Neuronal stem cell (in vitro differentiated cells): ENCODE data around the gene TRUB1. TPM values are rescaled to one million over a fixed set of nuclear protein-coding genes. Genes with fewer than 3 reads are reported as not detected.
"Not testable (repeated sequence)": the region's sequence is repeated elsewhere in the genome, so short reads cannot be mapped to it uniquely, and the experiment has no call there.

Experiments used
- DNase-seq: peaks from one replicate; pipeline ENCODE4 v3.0.0-alpha.2; 2013; ENCODE audit warnings: low spot score
- H2AFZ ChIP-seq: one replicate; pipeline ENCODE4 v1.6.1; 2013; ENCODE audit warnings: mild to moderate bottlenecking, low read length, inconsistent platforms
- H2AK5ac ChIP-seq: 2 replicates; pipeline ENCODE4 v1.6.1; 2013; ENCODE audit warnings: low read depth, mild to moderate bottlenecking, inconsistent platforms, low read length, moderate library complexity, mixed read lengths
- H2BK120ac ChIP-seq: 2 replicates; pipeline ENCODE4 v1.6.1; 2013; ENCODE audit warnings: low read depth, mild to moderate bottlenecking, inconsistent platforms, low read length, moderate library complexity, mixed read lengths
- H2BK12ac ChIP-seq: one replicate; pipeline ENCODE4 v1.6.1; 2013; ENCODE audit warnings: low read length, inconsistent platforms
- H2BK15ac ChIP-seq: 2 replicates; pipeline ENCODE4 v1.6.1; 2013; ENCODE audit warnings: mild to moderate bottlenecking, low read length, inconsistent platforms, mixed read lengths
- H2BK5ac ChIP-seq: one replicate; pipeline ENCODE4 v1.6.1; 2013; ENCODE audit warnings: inconsistent platforms, mild to moderate bottlenecking, low read length, moderate library complexity
- H3K14ac ChIP-seq: one replicate; pipeline ENCODE4 v1.6.1; 2013; ENCODE audit warnings: low read length, inconsistent platforms
- H3K18ac ChIP-seq: 2 replicates; pipeline ENCODE4 v1.6.1; 2013; ENCODE audit warnings: low read length, inconsistent platforms
- H3K23ac ChIP-seq: 2 replicates; pipeline ENCODE4 v1.6.1; 2013; ENCODE audit warnings: low read depth, mild to moderate bottlenecking, mixed read lengths, low read length, inconsistent platforms; ENCODE audit not compliant: poor library complexity
- H3K27ac ChIP-seq: replicated peaks from 3 replicates; pipeline ENCODE4 v1.5.1; 2013; ENCODE audit warnings: low read length, inconsistent platforms
- H3K27me3 ChIP-seq, 3 experiments: 2 replicates each; pipeline ENCODE4 v1.6.1; 2013; ENCODE audit warnings: low read length in 3 of 3, mild to moderate bottlenecking in 2 of 3, inconsistent platforms in 1 of 3, low read depth in 1 of 3, mixed read lengths in 1 of 3, moderate library complexity in 1 of 3; ENCODE audit not compliant: control insufficient read depth in 3 of 3, insufficient read depth in 3 of 3
- H3K36me3 ChIP-seq, 2 donors: replicated peaks in 1 of 2; 2 replicates each; pipeline ENCODE4 v1.6.1; 2013; ENCODE audit warnings: low read length in 2 of 2; ENCODE audit not compliant: control insufficient read depth in 2 of 2, insufficient read depth in 2 of 2
- H3K4ac ChIP-seq: 2 replicates; pipeline ENCODE4 v1.6.1; 2013; ENCODE audit warnings: inconsistent platforms, mild to moderate bottlenecking, low read length, moderate library complexity
- H3K4me1 ChIP-seq, 2 donors: 1 replicate in 1 of 2; 2 replicates in 1 of 2; pipeline ENCODE4 v1.6.1; 2013; ENCODE audit warnings: low read length in 2 of 2, low read depth in 1 of 2; ENCODE audit not compliant: control insufficient read depth in 2 of 2, insufficient read depth in 1 of 2
- H3K4me2 ChIP-seq: one replicate; pipeline ENCODE4 v1.6.1; 2013; ENCODE audit warnings: mild to moderate bottlenecking, low read length, inconsistent platforms; ENCODE audit not compliant: insufficient read depth, poor library complexity, severe bottlenecking
- H3K4me3 ChIP-seq, 2 donors: 2 replicates each; pipeline ENCODE4 v1.5.1; 2013; ENCODE audit warnings: low read length in 2 of 2, mild to moderate bottlenecking in 2 of 2, inconsistent platforms in 1 of 2, moderate library complexity in 1 of 2
- H3K79me1 ChIP-seq: one replicate; pipeline ENCODE4 v1.6.1; 2013; ENCODE audit warnings: low read depth, mild to moderate bottlenecking, inconsistent platforms, low read length, moderate library complexity
- H3K9ac ChIP-seq: one replicate; pipeline ENCODE4 v1.6.1; 2013; ENCODE audit warnings: mild to moderate bottlenecking, low read depth, low read length, inconsistent platforms; ENCODE audit not compliant: poor library complexity
- H3K9me3 ChIP-seq, 2 donors: replicated peaks in 1 of 2; 2 replicates each; pipeline versions ENCODE3 to v1.6.1; 2013; ENCODE audit warnings: low read length in 2 of 2, mild to moderate bottlenecking in 2 of 2, inconsistent platforms in 1 of 2, low read depth in 1 of 2, mixed read lengths in 1 of 2, moderate library complexity in 1 of 2; ENCODE audit not compliant: control insufficient read depth in 2 of 2, insufficient read depth in 1 of 2
- H4K8ac ChIP-seq: one replicate; pipeline ENCODE4 v1.6.1; 2013; ENCODE audit warnings: low read depth, mild to moderate bottlenecking, inconsistent platforms, low read length, moderate library complexity
- H4K91ac ChIP-seq: one replicate; pipeline ENCODE4 v1.6.1; 2013; ENCODE audit warnings: low read length, low read depth, mild to moderate bottlenecking, inconsistent platforms; ENCODE audit not compliant: poor library complexity
- WGBS, 2 donors: extraction: QIAGEN DNeasy Blood & Tissue Kit; methylation state at CpG; one replicate each; pipeline ENCODE4 v1.1.7; 2013; ENCODE audit warnings: missing lambda C conversion rate in 2 of 2, mixed read lengths in 1 of 2; ENCODE audit not compliant: insufficient read length in 2 of 2, insufficient replicate concordance in 1 of 2; ENCODE audit errors: extremely low coverage in 2 of 2; 5-methylcytosine and 5-hydroxymethylcytosine counted together
- polyA plus RNA-seq, 2 experiments: library from polyadenylated mRNA; stranded (reverse); fragments of 200-250 nt; gene quantifications; one replicate each; pipeline ENCODE4 v1.2.3, GENCODE V29; 2013

Gene TRUB1
- 15.3 TPM for polyA plus RNA-seq (2013, experiment 1 of 2)
- 15.2 TPM for polyA plus RNA-seq (2013, experiment 2 of 2)

DNA sequence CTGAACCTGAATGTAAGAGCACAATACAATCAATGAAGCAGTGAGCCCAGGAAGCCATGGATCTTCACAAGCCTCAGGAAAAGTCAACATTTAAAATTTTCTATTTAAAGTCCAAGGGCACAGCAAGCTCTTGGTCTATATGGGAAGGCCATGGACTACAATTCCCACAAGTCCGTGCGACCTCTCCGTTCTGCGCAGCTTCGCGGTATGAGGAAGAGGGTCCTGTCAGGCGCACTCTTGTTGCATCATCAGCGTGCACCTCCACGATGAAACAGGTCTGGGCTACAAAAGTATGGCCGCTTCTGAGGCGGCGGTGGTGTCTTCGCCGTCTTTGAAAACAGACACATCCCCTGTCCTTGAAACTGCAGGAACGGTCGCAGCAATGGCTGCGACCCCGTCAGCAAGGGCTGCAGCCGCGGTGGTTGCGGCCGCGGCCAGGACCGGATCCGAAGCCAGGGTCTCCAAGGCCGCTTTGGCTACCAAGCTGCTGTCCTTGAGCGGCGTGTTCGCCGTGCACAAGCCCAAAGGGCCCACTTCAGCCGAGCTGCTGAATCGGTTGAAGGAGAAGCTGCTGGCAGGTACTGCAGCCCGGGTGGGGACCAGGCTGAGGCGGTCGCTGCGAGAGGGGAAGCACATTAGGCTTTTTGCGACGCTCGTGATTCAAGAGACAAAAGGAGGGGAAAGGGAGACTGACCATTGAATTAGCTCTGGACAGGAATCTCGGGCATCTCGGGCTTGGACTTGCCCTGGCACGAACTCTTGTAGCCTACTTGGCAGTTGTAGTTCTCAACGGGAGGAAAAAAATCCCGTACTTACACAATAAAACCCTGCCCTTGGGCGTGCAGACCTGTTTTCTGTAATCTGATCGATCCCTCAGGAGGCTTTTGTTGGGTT is at the start of gene TRUB1:
TSS of gene TRUB1 (plus strand) at position 234 of the 894 bp plus-strand sequence. CDS start at position 293, 59 bp downstream.
- H3K18ac ChIP-seq, result peak within 1 kb of the TSS; percentile 86

DNA sequence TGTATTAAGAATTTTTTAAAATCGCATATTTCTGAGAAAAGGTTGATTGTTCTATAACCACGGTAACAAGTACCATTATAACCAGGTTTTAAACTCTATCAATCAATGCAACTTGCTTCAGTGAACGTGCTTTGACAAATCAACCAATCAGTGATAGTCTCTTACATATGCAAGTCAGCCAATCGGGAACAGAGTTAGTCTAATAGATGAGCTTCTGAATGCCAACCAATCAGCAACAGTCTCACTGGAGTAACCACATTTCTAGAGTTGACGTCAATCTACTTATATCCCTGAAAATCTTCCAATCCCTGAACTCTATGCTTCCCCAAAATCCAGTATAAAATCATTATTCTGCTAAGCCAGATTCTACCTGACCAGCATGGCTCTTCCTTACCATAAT is 44.7 kb upstream of the TRUB1 start:
- Histone ChIP-seq H3K4ac (no peak overlapping the region), H2BK120ac (no peak overlapping the region), H4K91ac (no peak overlapping the region), H3K79me1 (no peaks in the 10 kb centered on the region), H4K8ac (no peak overlapping the region), H2BK12ac (no peak overlapping the region), H3K27me3 (no peaks in the 10 kb centered on the region), H3K36me3 (no peaks in the 10 kb centered on the region), H3K4me2 (no peak overlapping the region), H2BK5ac (no peak overlapping the region), H3K4me3 (no peak overlapping the region), H2AK5ac (no peak overlapping the region), H3K18ac (no peak overlapping the region), H2AFZ (peak overlapping the region; percentile 43), H3K4me1 (no peaks in the 10 kb centered on the region), H3K23ac (no peak overlapping the region), H3K9ac (no peak overlapping the region), H3K14ac (no peak overlapping the region), H3K9me3 (no peaks in the 10 kb centered on the region), H2BK15ac (no peak overlapping the region), H3K27ac (no peak overlapping the region)
- no CpG with 5 or more reads among the region's 5 CpGs for WGBS, 2 donors
- no peak for DNase-seq

More for the DNA sequence above, at the start of gene TRUB1:
- H2BK12ac ChIP-seq, result no peak within 1 kb of the TSS
- peaks cover 4% of the 10 kb centered on the region for H3K79me1 ChIP-seq
- H3K4me1 ChIP-seq, result peaks cover 0 to 3% of the 10 kb centered on the region in 2 donors
- peak within 1 kb of the TSS; percentile 78 for H2AK5ac ChIP-seq
- no peak within 1 kb of the TSS for H2BK120ac ChIP-seq
- DNase-seq, result peak; percentile 83
- H3K27me3 ChIP-seq, result no peaks in the 10 kb centered on the region
- H2BK15ac ChIP-seq, result no peak within 1 kb of the TSS
- H3K27ac ChIP-seq, result peak within 1 kb of the TSS; percentile 57
- H2AFZ ChIP-seq, result peak within 1 kb of the TSS; percentile 89
- peaks cover 0 to 2% of the 10 kb centered on the region in 2 donors for H3K9me3 ChIP-seq
- H3K4me2 ChIP-seq, result peak within 1 kb of the TSS; percentile 62
- H3K14ac ChIP-seq, result peak within 1 kb of the TSS; percentile 86
- peaks cover 6 to 28% of the 10 kb centered on the region in 2 donors for H3K36me3 ChIP-seq
- peak within 1 kb of the TSS; percentile 72 for H2BK5ac ChIP-seq
- peak within 1 kb of the TSS; percentile 81 for H3K23ac ChIP-seq
- H4K8ac ChIP-seq, result peak within 1 kb of the TSS; percentile 52
- peak within 1 kb of the TSS; percentile 89 for H3K9ac ChIP-seq
- no peak within 1 kb of the TSS for H4K91ac ChIP-seq
- H3K4ac ChIP-seq, result no peak within 1 kb of the TSS
- peak within 1 kb of the TSS; percentile 85 to 92 for H3K4me3 ChIP-seq
- WGBS, 2 donors, result no CpG with 5 or more reads among the region's 46 CpGs

GRCh38 chr10:114894911-114895310 is 43.1 kb upstream of the TRUB1 start:
- Histone ChIP-seq H3K9me3 (no peaks in the 10 kb centered on the region), H2BK15ac (no peak overlapping the region), H3K14ac (no peak overlapping the region), H3K27ac (no peak overlapping the region), H3K4me3 (no peak overlapping the region), H3K36me3 (no peaks in the 10 kb centered on the region), H4K91ac (no peak overlapping the region), H2BK5ac (no peak overlapping the region), H3K79me1 (no peaks in the 10 kb centered on the region), H3K27me3 (no peaks in the 10 kb centered on the region), H3K18ac (no peak overlapping the region), H2BK120ac (no peak overlapping the region), H2BK12ac (no peak overlapping the region), H3K23ac (no peak overlapping the region), H2AFZ (no peak overlapping the region), H2AK5ac (no peak overlapping the region), H3K9ac (no peak overlapping the region), H4K8ac (no peak overlapping the region), H3K4me2 (no peak overlapping the region), H3K4ac (no peak overlapping the region), H3K4me1 (no peaks in the 10 kb centered on the region)
- DNase-seq, result no peak

DNA sequence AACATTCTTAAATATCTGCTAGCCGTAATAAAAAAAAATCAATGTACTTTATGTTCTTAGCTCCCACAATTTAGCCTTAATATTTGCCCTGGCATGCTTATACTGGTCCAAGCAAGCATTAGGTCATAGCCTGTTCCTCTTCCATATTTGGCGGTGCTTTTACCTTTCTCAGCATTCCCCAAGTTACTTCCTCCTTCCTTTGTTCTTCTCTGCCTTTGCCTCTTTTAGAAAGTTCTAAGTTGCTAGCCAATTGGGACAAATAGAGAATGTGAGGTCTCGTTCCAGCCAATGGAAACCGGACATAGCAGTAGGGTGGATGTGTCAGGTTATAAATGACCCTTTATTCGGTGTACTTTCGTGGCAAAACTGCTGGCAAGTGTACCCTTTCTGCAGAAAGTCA is 41.0 kb upstream of the TRUB1 start:
- not testable (repeated sequence) for H3K4me3 ChIP-seq, H3K18ac ChIP-seq, H2BK120ac ChIP-seq, H3K4me2 ChIP-seq, H2AFZ ChIP-seq, H3K79me1 ChIP-seq, H3K9me3 ChIP-seq, H3K9ac ChIP-seq, H2AK5ac ChIP-seq, DNase-seq, H3K4me1 ChIP-seq, H3K14ac ChIP-seq, H3K27me3 ChIP-seq, H3K27ac ChIP-seq, H3K23ac ChIP-seq, H3K36me3 ChIP-seq, H4K8ac ChIP-seq, H2BK12ac ChIP-seq, H4K91ac ChIP-seq, H2BK5ac ChIP-seq, H2BK15ac ChIP-seq, H3K4ac ChIP-seq
- WGBS, 2 donors, result no CpG with 5 or more reads among the region's 6 CpGs
